ENCODE measurements around the gene TIMM23. TPM values are rescaled to one million over a fixed set of nuclear protein-coding genes. Genes with fewer than 3 reads are reported as not detected.
"Not testable (repeated sequence)": the region's sequence is repeated elsewhere in the genome, so short reads cannot be mapped to it uniquely, and the experiment has no call there.

Gene TIMM23
- polyA plus RNA-seq, 1 donor = 54.8 TPM

GRCh38 chr10:46022978-46023702, 50.9 kb downstream of the TIMM23 start:
- peak; percentile 44 for DNase-seq (ENCODE audit: low read depth)

- no peak for DNase-seq (ENCODE audit: low read depth)
Measured at GRCh38 chr10:46024948-46025347, 52.7 kb downstream of the TIMM23 start.

- DNase-seq (ENCODE audit: low read depth) = no peak
Measured at GRCh38 chr10:46025406-46025805, 53.1 kb downstream of the TIMM23 start.

GRCh38 chr10:46026106-46026505, 53.8 kb downstream of the TIMM23 start:
- no peak for DNase-seq (ENCODE audit: low read depth)

GRCh38 chr10:46028584-46029460, 56.5 kb downstream of the TIMM23 start:
- no peak for DNase-seq (ENCODE audit: low read depth)

GRCh38 chr10:46029461-46030030, 57.3 kb downstream of the TIMM23 start:
- no peak for DNase-seq (ENCODE audit: low read depth)

GRCh38 chr10:46030091-46030937, 58.0 kb downstream of the TIMM23 start, which contains the start of gene NCOA4:
Gene NCOA4 (minus strand): TSS chr10:46030623. CDS start chr10:46016680, 13,943 bp downstream.
- peak; percentile 98 for DNase-seq (ENCODE audit: low read depth)

- no peak for DNase-seq (ENCODE audit: low read depth)
Measured at GRCh38 chr10:46031648-46032532, 59.6 kb downstream of the TIMM23 start.

GRCh38 chr10:46033602-46034011, 61.3 kb downstream of the TIMM23 start:
- DNase-seq (ENCODE audit: low read depth) = no peak

GRCh38 chr10:46035923-46036849, 63.9 kb downstream of the TIMM23 start:
- DNase-seq (ENCODE audit: low read depth) = no peak

GRCh38 chr10:46037107-46037825, 65.0 kb downstream of the TIMM23 start:
- DNase-seq (ENCODE audit: low read depth) = no peak

GRCh38 chr10:46040004-46040403, 67.7 kb downstream of the TIMM23 start:
- no peak for DNase-seq (ENCODE audit: low read depth)

- no peak for DNase-seq (ENCODE audit: low read depth)
Measured at GRCh38 chr10:46042527-46042926, 70.2 kb downstream of the TIMM23 start.

- no peak for DNase-seq (ENCODE audit: low read depth)
Measured at GRCh38 chr10:46046261-46046660, 74.0 kb downstream of the TIMM23 start, which contains the start of gene MSMB. Gene MSMB (minus strand): TSS chr10:46046269. CDS start chr10:46046237, 32 bp downstream.

GRCh38 chr10:46048152-46048551, 75.9 kb downstream of the TIMM23 start:
- DNase-seq (ENCODE audit: low read depth) = no peak

- DNase-seq (ENCODE audit: low read depth) = not testable (repeated sequence)
Measured at GRCh38 chr10:46049497-46049831, 77.2 kb downstream of the TIMM23 start.

GRCh38 chr10:46050941-46051623, 78.8 kb downstream of the TIMM23 start:
- DNase-seq (ENCODE audit: low read depth) = no peak

Measured in forelimb muscle (tissue), 1 donor.